CD4-positive, alpha-beta T cell treated with Interleukin-4 for 1 hour (primary cell): ENCODE measurements around the gene U2AF1.
"Not testable (repeated sequence)": the region's sequence is repeated elsewhere in the genome, so short reads cannot be mapped to it uniquely, and the experiment has no call there.

ENCODE experiments used
- DNase-seq, 2 donors: peaks; one replicate each; pipeline ENCODE4 v3.0.0-alpha.2; 2020 to 2022

U2AF1 gene

GRCh38 chr21:43076023-43076637 is 31.2 kb downstream of the U2AF1 start:
- DNase-seq = not testable (repeated sequence)

- DNase-seq = not testable (repeated sequence)
Measured at GRCh38 chr21:43075170-43076022, 32.0 kb downstream of the U2AF1 start, which contains the start of gene CBS. Gene CBS, minus strand, starts transcription at chr21:43075835. Its CDS starts 3,642 bp downstream, at chr21:43072193.

GRCh38 chr21:43074401-43075169 is 32.8 kb downstream of the U2AF1 start:
- DNase-seq = not testable (repeated sequence)

GRCh38 chr21:43072742-43073141 is 34.6 kb downstream of the U2AF1 start:
- DNase-seq = not testable (repeated sequence)

GRCh38 chr21:43069682-43070081 is 37.7 kb downstream of the U2AF1 start:
- not testable (repeated sequence) for DNase-seq

- not testable (repeated sequence) for DNase-seq
Measured at GRCh38 chr21:43068065-43068464, 39.3 kb downstream of the U2AF1 start.

GRCh38 chr21:43066690-43067089 is 40.7 kb downstream of the U2AF1 start:
- not testable (repeated sequence) for DNase-seq

GRCh38 chr21:43065991-43066390 is 41.4 kb downstream of the U2AF1 start:
- not testable (repeated sequence) for DNase-seq

- not testable (repeated sequence) for DNase-seq
Measured at GRCh38 chr21:43064265-43064917, 43.0 kb downstream of the U2AF1 start.

- DNase-seq = not testable (repeated sequence)
Measured at GRCh38 chr21:43062955-43063664, 44.3 kb downstream of the U2AF1 start.

- DNase-seq = not testable (repeated sequence)
Measured at GRCh38 chr21:43053112-43053511, 54.3 kb downstream of the U2AF1 start.

GRCh38 chr21:43045876-43046821 is 61.2 kb downstream of the U2AF1 start:
- DNase-seq = not testable (repeated sequence)

- not testable (repeated sequence) for DNase-seq
Measured at GRCh38 chr21:43045165-43045875, 62.0 kb downstream of the U2AF1 start.

GRCh38 chr21:43044547-43044946 is 62.8 kb downstream of the U2AF1 start:
- DNase-seq = not testable (repeated sequence)

- DNase-seq = not testable (repeated sequence)
Measured at GRCh38 chr21:43043291-43043690, 64.1 kb downstream of the U2AF1 start.
